K562 (cell line): ENCODE results near the gene USP49. TPM values are rescaled to one million over a fixed set of nuclear protein-coding genes. Genes with fewer than 3 reads are reported as not detected.
A peak's percentile ranks its signal among the peaks of the same experiment; 100 is the strongest.

Experiments used
- MTA1 ChIP-seq: fragments of 450-650 bp; IDR thresholded peaks from 2 replicates; pipeline ENCODE4 v1.6.1; 2017; ENCODE audit warnings: borderline replicate concordance
- NFRKB ChIP-seq: fragments of 450-650 bp; IDR thresholded peaks from 2 replicates; pipeline ENCODE4 v1.6.1; 2016; ENCODE audit warnings: low read depth
- RREB1 ChIP-seq: fragments of 250-450 bp; sonication (Bioruptor Pico); IDR thresholded peaks from 2 replicates; pipeline ENCODE4 v1.4.0; 2020
- SIN3B ChIP-seq: fragments of 450-650 bp; IDR thresholded peaks from 2 replicates; pipeline ENCODE4 v1.6.1; 2017; ENCODE audit warnings: low read depth, mild to moderate bottlenecking, moderate library complexity
- TFAM ChIP-seq: fragments of 250-450 bp; sonication (Bioruptor Pico); conservative IDR thresholded peaks from 2 replicates; pipeline ENCODE4 v1.5.0; 2021; ENCODE audit warnings: mild to moderate bottlenecking, moderate library complexity
- ZC3H8 ChIP-seq: fragments of 450-650 bp; IDR thresholded peaks from 2 replicates; pipeline ENCODE4 v1.6.1; 2017
- ZKSCAN8 ChIP-seq: fragments of 200-800 bp; sonication (Bioruptor generic); IDR thresholded peaks from 2 replicates; pipeline ENCODE4 v1.6.1; 2016; ENCODE audit warnings: missing genetic modification characterization, missing compliant biosample characterization
- ZNF121 ChIP-seq: sonication (generic); formaldehyde crosslinking; conservative IDR thresholded peaks from 2 replicates; pipeline ENCODE4 v1.8.0; 2022; ENCODE audit warnings: missing genetic modification reagents
- polyA plus RNA-seq, 8 experiments: library from polyadenylated mRNA; depleted of rRNA in 4 of 8; stranded (reverse) in 5 of 8; unstranded in 3 of 8; fragments of >200 nt; fragmentation: Nextera tagmentation in 2 of 8; fragmentation: Illumina TruSeq in 1 of 8; extraction: Ambion mirVana in 2 of 8; extraction: Trizol in 1 of 8; gene quantifications; 2 replicates each; pipeline versions ENCODE4 v1.2.1 to v1.2.3, GENCODE V29; 2011 to 2014; ENCODE audit warnings: inconsistent platforms in 1 of 8, missing spikeins in 1 of 8
- total RNA-seq, 7 experiments: library from RNA; depleted of rRNA in 6 of 7; stranded (reverse); fragments of >200 nt in 6 of 7; fragmentation: Illumina TruSeq in 2 of 7; extraction: Trizol in 2 of 7; gene quantifications; 2 replicates each; pipeline versions ENCODE4 v1.2.1 to v1.2.3, GENCODE V29; 2011 to 2021; ENCODE audit warnings: low replicate concordance in 1 of 7
- TF ChIP-seq, protein P1 (sequence below): fragments of 250-450 bp; sonication (Bioruptor Pico); IDR thresholded peaks from 2 replicates; pipeline ENCODE4 v1.8.0; 2021; ENCODE audit warnings: mild to moderate bottlenecking, moderate library complexity
- TF ChIP-seq, protein P2 (sequence below), 2 experiments: fragments of 450-650 bp; formaldehyde crosslinking in 1 of 2; IDR thresholded peaks; 2 replicates each; pipeline versions ENCODE4 v1.4.0 to v1.6.1; 2014 to 2020; ENCODE audit warnings: mild to moderate bottlenecking in 2 of 2, borderline replicate concordance in 1 of 2, low read depth in 1 of 2
- TF ChIP-seq, protein P3 (sequence below): fragments of 450-650 bp; IDR thresholded peaks from 2 replicates; pipeline ENCODE4 v1.6.1; 2016

USP49 gene
- total and polyA plus RNA-seq, 9 of the 15 experiments (the other 6 are each of a cell fraction or from before 2014, with no cell fraction given) = 1.0 to 9.9 (median 6.5) TPM

GRCh38 chr6:41787219-41787917 lies 107.8 kb downstream of the USP49 start, which contains the start of gene TOMM6 (continued):
- no peak for TF ChIP-seq RREB1
- peak; percentile 35; the same call in 1 of the 2 replicates for TF ChIP-seq ZC3H8
- no peak for TF ChIP-seq ZNF121
- TF ChIP-seq, protein P1, sequence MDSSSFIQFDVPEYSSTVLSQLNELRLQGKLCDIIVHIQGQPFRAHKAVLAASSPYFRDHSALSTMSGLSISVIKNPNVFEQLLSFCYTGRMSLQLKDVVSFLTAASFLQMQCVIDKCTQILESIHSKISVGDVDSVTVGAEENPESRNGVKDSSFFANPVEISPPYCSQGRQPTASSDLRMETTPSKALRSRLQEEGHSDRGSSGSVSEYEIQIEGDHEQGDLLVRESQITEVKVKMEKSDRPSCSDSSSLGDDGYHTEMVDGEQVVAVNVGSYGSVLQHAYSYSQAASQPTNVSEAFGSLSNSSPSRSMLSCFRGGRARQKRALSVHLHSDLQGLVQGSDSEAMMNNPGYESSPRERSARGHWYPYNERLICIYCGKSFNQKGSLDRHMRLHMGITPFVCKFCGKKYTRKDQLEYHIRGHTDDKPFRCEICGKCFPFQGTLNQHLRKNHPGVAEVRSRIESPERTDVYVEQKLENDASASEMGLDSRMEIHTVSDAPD (CRISPR knock-in tag) = 0 out of 2 replicates have a peak, but pooled peaks have one; percentile 24
- TF ChIP-seq ZKSCAN8 (CRISPR knock-in tag) = no peak
- TF ChIP-seq SIN3B = peak; percentile 97
- TF ChIP-seq MTA1 = peak; percentile 99
- TF ChIP-seq NFRKB = peak; percentile 99
- no peak for TF ChIP-seq TFAM (CRISPR knock-in tag)
- TF ChIP-seq, protein P2, sequence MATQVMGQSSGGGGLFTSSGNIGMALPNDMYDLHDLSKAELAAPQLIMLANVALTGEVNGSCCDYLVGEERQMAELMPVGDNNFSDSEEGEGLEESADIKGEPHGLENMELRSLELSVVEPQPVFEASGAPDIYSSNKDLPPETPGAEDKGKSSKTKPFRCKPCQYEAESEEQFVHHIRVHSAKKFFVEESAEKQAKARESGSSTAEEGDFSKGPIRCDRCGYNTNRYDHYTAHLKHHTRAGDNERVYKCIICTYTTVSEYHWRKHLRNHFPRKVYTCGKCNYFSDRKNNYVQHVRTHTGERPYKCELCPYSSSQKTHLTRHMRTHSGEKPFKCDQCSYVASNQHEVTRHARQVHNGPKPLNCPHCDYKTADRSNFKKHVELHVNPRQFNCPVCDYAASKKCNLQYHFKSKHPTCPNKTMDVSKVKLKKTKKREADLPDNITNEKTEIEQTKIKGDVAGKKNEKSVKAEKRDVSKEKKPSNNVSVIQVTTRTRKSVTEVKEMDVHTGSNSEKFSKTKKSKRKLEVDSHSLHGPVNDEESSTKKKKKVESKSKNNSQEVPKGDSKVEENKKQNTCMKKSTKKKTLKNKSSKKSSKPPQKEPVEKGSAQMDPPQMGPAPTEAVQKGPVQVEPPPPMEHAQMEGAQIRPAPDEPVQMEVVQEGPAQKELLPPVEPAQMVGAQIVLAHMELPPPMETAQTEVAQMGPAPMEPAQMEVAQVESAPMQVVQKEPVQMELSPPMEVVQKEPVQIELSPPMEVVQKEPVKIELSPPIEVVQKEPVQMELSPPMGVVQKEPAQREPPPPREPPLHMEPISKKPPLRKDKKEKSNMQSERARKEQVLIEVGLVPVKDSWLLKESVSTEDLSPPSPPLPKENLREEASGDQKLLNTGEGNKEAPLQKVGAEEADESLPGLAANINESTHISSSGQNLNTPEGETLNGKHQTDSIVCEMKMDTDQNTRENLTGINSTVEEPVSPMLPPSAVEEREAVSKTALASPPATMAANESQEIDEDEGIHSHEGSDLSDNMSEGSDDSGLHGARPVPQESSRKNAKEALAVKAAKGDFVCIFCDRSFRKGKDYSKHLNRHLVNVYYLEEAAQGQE (IDR thresholded peaks at IDR 0.05; ENCODE audit: borderline replicate concordance) = no peak; the same call in 1 of the 2 replicates
- TF ChIP-seq, protein P2 (CRISPR knock-in tag; IDR thresholded peaks at IDR 0.05; ENCODE audit: low read depth) = peak; percentile 38; the same call in 1 of the 2 replicates
- TF ChIP-seq, protein P3, sequence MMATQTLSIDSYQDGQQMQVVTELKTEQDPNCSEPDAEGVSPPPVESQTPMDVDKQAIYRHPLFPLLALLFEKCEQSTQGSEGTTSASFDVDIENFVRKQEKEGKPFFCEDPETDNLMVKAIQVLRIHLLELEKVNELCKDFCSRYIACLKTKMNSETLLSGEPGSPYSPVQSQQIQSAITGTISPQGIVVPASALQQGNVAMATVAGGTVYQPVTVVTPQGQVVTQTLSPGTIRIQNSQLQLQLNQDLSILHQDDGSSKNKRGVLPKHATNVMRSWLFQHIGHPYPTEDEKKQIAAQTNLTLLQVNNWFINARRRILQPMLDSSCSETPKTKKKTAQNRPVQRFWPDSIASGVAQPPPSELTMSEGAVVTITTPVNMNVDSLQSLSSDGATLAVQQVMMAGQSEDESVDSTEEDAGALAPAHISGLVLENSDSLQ = peak; percentile 62
